Measurements from ENCODE around the gene HTR7.

- TF ChIP-seq POLR2AphosphoS5 (IDR thresholded peaks at IDR 0.05; ENCODE audit: low read depth, low read length) (no peak), TAF1 (IDR thresholded peaks at IDR 0.05; ENCODE audit: borderline replicate concordance, insufficient read depth, low read length) (no peak), SIN3A (IDR thresholded peaks at IDR 0.05; ENCODE audit: borderline replicate concordance, insufficient read depth, low read length) (no peak), REST (IDR thresholded peaks at IDR 0.05; ENCODE audit: insufficient read depth in 1 of 2, low read depth in 2 of 2, low read length in 2 of 2) (no peak)
Observed at GRCh38 chr10:90855126-90855525, 2.7 kb downstream of the HTR7 start.
